Fibroblast of mammary gland (primary cell): Measurements from ENCODE around the gene TAGLN3.
A peak's percentile ranks its signal among the peaks of the same experiment; 100 is the strongest.

Experiments used
- DNase-seq: peaks from one replicate; pipeline ENCODE4 v3.0.0-alpha.2; 2010; ENCODE audit warnings: low read depth
- H3K4me3 ChIP-seq: 2 replicates; pipeline ENCODE4 v1.5.1; 2011; ENCODE audit warnings: low read depth, mild to moderate bottlenecking, low read length, moderate library complexity; ENCODE audit not compliant: control insufficient read depth
- TF ChIP-seq, protein P1 (sequence below): conservative IDR thresholded peaks from 2 replicates; pipeline ENCODE4 v1.5.1; 2011; ENCODE audit warnings: low read depth, low read length, inconsistent platforms; ENCODE audit not compliant: control insufficient read depth, insufficient read depth

The TAGLN3 gene

DNA sequence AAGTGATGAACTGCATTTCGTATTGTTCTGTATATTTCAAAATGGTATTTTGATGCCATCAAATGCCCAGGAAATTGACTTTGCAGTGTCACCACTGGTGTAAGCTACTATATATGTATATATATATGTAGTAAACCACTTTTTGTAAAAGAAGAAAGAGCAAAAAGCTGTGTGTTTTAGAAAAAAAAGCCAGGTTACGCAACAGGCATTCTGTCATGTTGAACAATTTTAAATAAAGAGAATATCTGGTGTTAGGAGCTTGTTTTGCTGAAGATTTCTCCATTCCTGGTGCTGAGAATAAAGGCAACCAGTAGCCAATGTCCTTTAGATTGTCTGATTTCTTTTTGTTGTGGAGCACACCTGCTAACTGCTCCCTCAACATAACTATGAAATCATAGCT is 23.6 kb upstream of the TAGLN3 start:
- DNase-seq, result no peak
- H3K4me3 ChIP-seq, result no peak overlapping the region
- TF ChIP-seq, protein P1, sequence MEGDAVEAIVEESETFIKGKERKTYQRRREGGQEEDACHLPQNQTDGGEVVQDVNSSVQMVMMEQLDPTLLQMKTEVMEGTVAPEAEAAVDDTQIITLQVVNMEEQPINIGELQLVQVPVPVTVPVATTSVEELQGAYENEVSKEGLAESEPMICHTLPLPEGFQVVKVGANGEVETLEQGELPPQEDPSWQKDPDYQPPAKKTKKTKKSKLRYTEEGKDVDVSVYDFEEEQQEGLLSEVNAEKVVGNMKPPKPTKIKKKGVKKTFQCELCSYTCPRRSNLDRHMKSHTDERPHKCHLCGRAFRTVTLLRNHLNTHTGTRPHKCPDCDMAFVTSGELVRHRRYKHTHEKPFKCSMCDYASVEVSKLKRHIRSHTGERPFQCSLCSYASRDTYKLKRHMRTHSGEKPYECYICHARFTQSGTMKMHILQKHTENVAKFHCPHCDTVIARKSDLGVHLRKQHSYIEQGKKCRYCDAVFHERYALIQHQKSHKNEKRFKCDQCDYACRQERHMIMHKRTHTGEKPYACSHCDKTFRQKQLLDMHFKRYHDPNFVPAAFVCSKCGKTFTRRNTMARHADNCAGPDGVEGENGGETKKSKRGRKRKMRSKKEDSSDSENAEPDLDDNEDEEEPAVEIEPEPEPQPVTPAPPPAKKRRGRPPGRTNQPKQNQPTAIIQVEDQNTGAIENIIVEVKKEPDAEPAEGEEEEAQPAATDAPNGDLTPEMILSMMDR, result no peak

DNA sequence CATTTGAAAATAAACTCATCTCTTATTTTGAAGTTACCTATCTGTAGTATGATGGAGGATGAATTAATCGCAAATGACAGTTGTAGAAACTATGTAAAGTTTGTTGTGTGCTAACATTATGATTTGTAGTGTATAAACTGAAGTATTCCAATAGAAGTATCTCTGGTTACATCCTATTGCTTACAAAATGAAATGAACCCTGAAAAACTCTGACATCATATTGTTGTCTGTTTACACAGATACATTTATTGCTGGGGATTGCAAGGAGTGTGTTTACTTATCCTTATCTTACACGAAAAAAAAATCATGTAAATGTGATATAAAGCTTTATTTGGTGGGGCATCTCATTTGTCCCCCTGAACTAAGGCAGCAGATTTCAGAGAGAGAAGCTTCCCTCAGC is 22.5 kb upstream of the TAGLN3 start:
- no peak overlapping the region for H3K4me3 ChIP-seq

DNA sequence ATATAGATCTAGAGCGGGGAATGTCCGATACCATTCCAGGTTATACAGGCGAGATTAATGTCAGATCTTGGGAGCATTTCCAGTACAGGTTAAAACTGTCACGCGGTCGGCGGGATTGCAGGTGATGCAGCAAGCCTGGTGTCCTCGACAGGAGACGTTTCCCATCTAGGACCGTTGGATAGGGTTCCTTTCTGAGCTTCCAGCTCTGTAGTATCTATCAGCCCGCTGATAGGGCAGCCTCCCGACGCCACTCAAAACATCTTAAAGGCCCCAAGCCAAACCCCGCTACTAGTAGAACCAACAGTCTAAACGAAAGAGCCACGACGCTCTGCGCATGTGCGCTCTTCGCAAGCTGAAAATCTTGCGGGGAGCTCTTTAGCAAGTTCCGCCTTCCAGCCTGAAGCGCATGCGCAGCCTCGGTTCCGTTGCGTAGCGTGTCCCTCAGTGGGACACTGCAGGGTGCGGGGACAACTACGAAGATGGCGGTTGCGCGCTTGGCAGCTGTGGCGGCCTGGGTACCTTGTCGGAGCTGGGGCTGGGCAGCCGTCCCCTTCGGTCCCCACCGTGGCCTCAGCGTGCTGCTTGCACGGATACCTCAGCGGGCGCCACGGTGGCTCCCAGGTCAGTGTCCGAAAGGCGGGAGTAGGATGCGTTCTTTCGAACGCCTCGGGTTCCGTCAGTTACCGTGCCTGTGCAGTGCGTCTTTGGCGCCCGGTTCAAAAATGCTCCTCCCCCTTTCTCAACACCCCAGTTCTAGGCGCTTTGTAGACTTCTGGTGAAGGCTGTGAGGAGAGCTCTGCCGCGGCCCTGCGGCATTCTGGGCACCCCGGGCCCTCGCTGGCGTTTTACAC is 19.9 kb upstream of the TAGLN3 start, which contains the start of gene ABHD10:
TSS of gene ABHD10 (plus strand) at position 444 of the 851 bp plus-strand sequence. CDS start at position 480, 36 bp downstream.
- TF ChIP-seq, protein P1, result no peak
- peak within 1 kb of the TSS; percentile 85 for H3K4me3 ChIP-seq
- peak; percentile 98 for DNase-seq

More for the DNA sequence above, 22.5 kb upstream of the TAGLN3 start:
- no peak for DNase-seq
- TF ChIP-seq, protein P1, result no peak

DNA sequence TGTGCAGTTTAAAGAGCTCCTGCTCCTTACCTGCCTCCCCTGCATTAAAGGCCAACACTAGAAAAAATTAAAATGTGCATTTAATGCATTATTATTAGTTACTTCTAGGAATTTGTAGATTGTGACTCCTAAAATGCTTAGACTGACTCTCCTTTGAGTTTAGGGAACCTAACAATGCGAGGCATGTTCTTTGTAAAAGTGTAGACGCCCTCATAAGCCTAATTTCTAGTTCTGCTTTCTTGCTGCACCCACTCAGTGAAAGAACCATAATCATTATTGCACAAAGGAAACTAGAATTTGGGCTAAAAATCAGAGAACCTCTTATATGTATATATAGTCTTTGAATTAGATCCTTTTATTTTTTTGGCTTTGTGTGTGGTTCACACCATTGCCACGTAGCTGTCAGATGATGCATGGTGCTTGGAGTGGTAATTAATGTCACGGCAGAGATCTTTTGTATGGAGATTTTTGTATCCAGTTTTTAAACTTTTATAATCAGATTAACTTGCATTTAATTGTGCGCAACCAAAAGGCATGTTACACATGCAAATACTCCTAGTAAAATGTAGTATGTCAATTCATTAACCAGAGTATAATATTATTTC is 19.2 kb upstream of the TAGLN3 start:
- peak; percentile 33 for DNase-seq
- H3K4me3 ChIP-seq, result peak overlapping the region; percentile 85
- TF ChIP-seq, protein P1, result no peak

DNA sequence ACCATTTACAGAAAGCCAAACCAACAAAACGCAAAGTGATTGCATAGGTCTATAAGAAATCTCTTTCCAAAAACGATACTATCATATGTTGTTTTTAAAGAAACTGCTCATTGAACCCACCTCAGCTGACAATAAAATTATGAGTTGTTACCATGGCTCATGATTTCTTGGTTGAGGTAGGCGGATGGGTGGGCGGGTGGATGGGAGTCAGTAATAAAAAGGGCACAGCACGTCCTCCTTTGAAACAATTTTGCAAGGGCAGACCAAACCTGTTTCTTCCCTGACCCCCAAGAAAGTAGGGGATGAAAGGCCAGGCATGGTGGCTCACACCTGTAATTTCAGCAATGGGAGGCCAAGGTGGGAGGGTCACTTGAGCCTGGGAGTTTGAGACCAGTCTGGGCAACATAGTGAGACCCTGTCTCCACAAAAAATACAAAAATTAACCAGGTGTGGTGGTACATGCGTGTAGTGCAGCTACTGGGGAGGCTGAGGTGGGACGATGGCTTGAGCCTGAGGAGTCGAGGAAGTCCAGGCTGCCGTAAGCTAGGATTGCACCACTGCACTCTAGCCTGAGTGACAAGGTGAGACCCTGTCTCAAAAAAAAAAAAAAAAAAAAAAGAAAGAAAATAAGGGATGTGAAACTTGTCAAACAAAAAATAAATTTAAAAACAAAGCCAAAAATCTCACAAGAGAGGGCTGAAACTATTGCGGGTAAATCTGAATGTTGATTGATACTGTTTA is 17.8 kb upstream of the TAGLN3 start:
- peak overlapping the region; percentile 15 for H3K4me3 ChIP-seq
- DNase-seq, result no peak
- TF ChIP-seq, protein P1, result no peak

DNA sequence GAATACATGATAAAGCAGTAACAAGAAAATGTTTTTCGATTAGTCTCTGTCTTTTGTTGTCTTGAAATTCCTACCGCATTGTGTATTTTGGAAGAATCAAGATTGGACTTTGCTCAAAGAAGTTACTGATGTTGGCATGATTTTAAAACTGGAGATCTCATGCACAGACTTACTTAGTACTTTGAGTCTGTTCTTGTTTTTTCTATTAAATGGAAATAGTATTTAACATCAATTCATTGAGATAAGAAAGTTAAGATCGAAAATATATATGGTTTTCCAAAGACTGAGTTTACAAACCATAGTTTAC is 17.3 kb upstream of the TAGLN3 start:
- H3K4me3 ChIP-seq, result peak overlapping the region; percentile 15
- DNase-seq, result no peak

More for the DNA sequence above, 17.3 kb upstream of the TAGLN3 start:
- TF ChIP-seq, protein P1, result no peak
